Heart left ventricle (tissue), 16 donors: ENCODE data around the gene ITGA5. TPM values are rescaled to one million over a fixed set of nuclear protein-coding genes. Genes with fewer than 3 reads are reported as not detected.
A peak's percentile ranks its signal among the peaks of the same experiment; 100 is the strongest.

Experiments used
- ATAC-seq, 4 donors: fragments of 200-7000 bp; cut with Tn5 transposase; one replicate each; pipeline ENCODE4 v1.9.1; 2020 to 2022; ENCODE audit warnings: moderate library complexity in 4 of 4, mild to moderate bottlenecking in 3 of 4, moderate number of reproducible peaks in 1 of 4
- DNase-seq, 5 donors: peaks; one replicate each; pipeline ENCODE4 v3.0.0-alpha.2; 2020
- H3K27ac ChIP-seq, 12 donors: fragments of 200-600 bp; sonication (generic) in 4 of 12; one replicate each; pipeline versions ENCODE4 v1.5.0 to v1.8.0; 2016 to 2022; ENCODE audit warnings: mild to moderate bottlenecking in 2 of 12
- H3K27me3 ChIP-seq, 9 donors: fragments of 200-600 bp; sonication (generic) in 2 of 9; one replicate each; pipeline versions ENCODE4 v1.5.1 to v1.8.0; 2016 to 2022; ENCODE audit warnings: mild to moderate bottlenecking in 3 of 9
- H3K36me3 ChIP-seq, 9 donors: fragments of 200-600 bp; sonication (generic) in 2 of 9; one replicate each; pipeline versions ENCODE4 v1.5.0 to v1.8.0; 2018 to 2022; ENCODE audit warnings: mild to moderate bottlenecking in 2 of 9
- H3K4me1 ChIP-seq, 12 donors: fragments of 200-600 bp; sonication (generic) in 4 of 12; one replicate each; pipeline versions ENCODE4 v1.5.0 to v1.8.0; 2016 to 2022; ENCODE audit warnings: mild to moderate bottlenecking in 3 of 12
- H3K4me3 ChIP-seq, 12 donors: fragments of 200-600 bp; sonication (generic) in 4 of 12; one replicate each; pipeline versions ENCODE4 v1.5.0 to v1.8.0; 2017 to 2022; ENCODE audit warnings: mild to moderate bottlenecking in 9 of 12, moderate library complexity in 4 of 12
- H3K9me3 ChIP-seq, 12 donors: fragments of 200-600 bp; sonication (generic) in 4 of 12; one replicate each; pipeline versions ENCODE4 v1.5.0 to v1.8.0; 2016 to 2022; ENCODE audit warnings: mild to moderate bottlenecking in 1 of 12
- POLR2A ChIP-seq, 2 donors: fragments of 450-650 bp; IDR thresholded peaks; one replicate each; pipeline ENCODE4 v1.6.1; 2017; ENCODE audit warnings: antibody characterized with exemption in 2 of 2, mild to moderate bottlenecking in 2 of 2, moderate library complexity in 2 of 2
- WGBS, 4 donors: extraction: QIAGEN DNeasy Blood & Tissue Kit in 2 of 4; methylation state at CpG; one replicate each; pipeline versions ENCODE4 v1.1.5 to v1.1.7; 2013 to 2018; 5-methylcytosine and 5-hydroxymethylcytosine counted together
- intact Hi-C, 10 donors: fragments of 100-400 bp; cut with DNase I; formaldehyde crosslinking; loops; one replicate each; pipeline versions ENCODE4 v1.11.1 to v1.14.2; 2022
- polyA plus RNA-seq, 2 donors: library from polyadenylated mRNA; stranded (reverse); fragments of 200-250 nt; gene quantifications; one replicate each; pipeline ENCODE4 v1.2.3, GENCODE V29; 2013
- total RNA-seq, 9 donors: library from RNA; depleted of rRNA in 2 of 9; stranded (reverse); fragments of >200 nt in 2 of 9; fragmentation: NEBNext Ultra II Directional in 3 of 9; extraction: Animal tissue kit (Norgen Biotek cat#: 25700) in 3 of 9; gene quantifications; one replicate each; pipeline versions ENCODE4 v1.1.0 to v1.2.4, GENCODE V29; 2016 to 2023
- TF ChIP-seq, protein P1 (sequence below), 12 donors: fragments of 200-600 bp; sonication (generic) in 4 of 12; IDR thresholded peaks; one replicate each; pipeline versions ENCODE4 v1.5.0 to v1.8.0; 2018 to 2022; ENCODE audit warnings: antibody characterized with exemption in 12 of 12, mild to moderate bottlenecking in 5 of 12
- donor health status: ischemic (EF 13 %, LVEDD 7.1; RV severe dilation, severe dysfunction).
- donor health status: healthy with polysubstance abuse.
- donor health status: DM: no; HTN: yes; CAD: no.
- donor health status: DM: no; HTN: no; CAD: no.
- donor health status: ischemic (EF 25% LVEDD 6.9; RV normal size, moderate dysfunction).
- donor health status: ischemic (EF 25% LVEDD 5.7; RV mildly dilated, moderate dysfunction).
- donor health status: healthy.
- donor health status: DM: yes; HTN: yes; CAD: no.
- donor health status: ischemic (EF 35%, LVEDD 5.7; RV mildly dilated, moderate dysfunction).
- donor health status: nonischemic (EF 11% LVEDD 7.7; RV severe dilation, severe dysfunction).
- donor health status: DM: yes; HTN: yes; CAD: no.
- donor health status: PGD.
- donor health status: ischemic (EF 29% LVEDD 5.4; RV normal size, mild dysfunction).
- donor health status: nonischemic (EF 23%, LVEDD 6.1; RV moderate dilation, normal function).

Gene ITGA5
- total and polyA plus RNA-seq, 11 donors = 33.2 to 301 (median 55.0) TPM

DNA sequence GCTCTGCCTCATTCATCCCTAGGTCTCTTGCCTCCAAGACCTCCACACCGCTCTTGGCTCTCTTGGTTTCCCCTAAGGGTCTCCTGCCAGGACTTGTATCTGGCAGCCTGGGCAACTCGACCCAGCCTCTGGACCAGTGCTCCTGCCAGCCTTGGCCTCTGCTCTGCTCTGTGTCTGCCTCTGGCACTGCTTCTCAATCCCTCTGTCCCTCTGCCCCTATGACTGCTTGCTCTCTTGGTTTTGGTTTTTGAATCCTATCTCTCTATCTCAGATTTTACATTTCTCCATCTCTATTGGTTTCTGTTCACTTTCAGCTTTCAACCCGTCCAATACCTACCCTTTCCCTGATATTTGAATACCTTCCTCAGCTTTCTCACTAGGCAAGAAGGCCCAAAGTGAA is 6.3 kb downstream of the ITGA5 start:
- DNase-seq = peak in 2 of 5 donors; percentile 33 to 44
- intact Hi-C loops = no loop called here
- peaks cover 0 to 44% (median 37%) of the 10 kb centered on the region in 9 donors for H3K36me3 ChIP-seq

DNA sequence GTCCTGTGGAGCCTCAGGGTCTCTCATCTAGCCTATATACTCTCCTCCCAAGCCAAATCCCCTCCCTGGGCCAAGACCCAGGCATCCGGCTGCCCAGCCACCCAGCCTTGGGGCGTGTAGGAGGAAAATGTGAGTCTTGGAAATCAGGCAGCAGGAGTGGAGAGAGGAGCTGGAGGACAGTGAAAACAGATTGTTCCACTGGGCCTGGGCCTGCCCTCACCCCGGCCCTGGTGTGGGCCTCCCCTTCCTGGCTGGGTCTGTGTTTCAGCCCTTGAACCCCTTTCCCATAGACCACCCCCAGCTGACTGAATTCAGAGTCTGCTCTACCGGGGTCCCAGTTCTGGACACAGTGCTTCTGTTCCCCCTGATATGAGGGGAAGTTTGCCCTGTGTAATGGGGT is 6.7 kb downstream of the ITGA5 start:
- DNase-seq (peak in 2 of 5 donors; percentile 17 to 47), ATAC-seq (peak in 3 of 4 donors; percentile 5 to 40 (median 7))
- Histone ChIP-seq H3K9me3 (no peaks in the 10 kb centered on the region), H3K4me1 (peaks cover 14 to 100% (median 83%) of the 10 kb centered on the region in 12 donors), H3K4me3 (peak overlapping the region in 2 of 12 donors; percentile 13 to 36), H3K27ac (peak overlapping the region; percentile 55 to 99 (median 85)), H3K27me3 (no peaks in the 10 kb centered on the region), H3K36me3 (peaks cover 0 to 48% (median 41%) of the 10 kb centered on the region in 9 donors)
- whole genome bisulfite sequencing, 4 donors = 58 to 67% (median 61%) methylated on average over 4 of the region's 4 CpGs
- TF ChIP-seq POLR2A (IDR thresholded peaks at IDR 0.05) = no peak
- TF ChIP-seq, protein P1, sequence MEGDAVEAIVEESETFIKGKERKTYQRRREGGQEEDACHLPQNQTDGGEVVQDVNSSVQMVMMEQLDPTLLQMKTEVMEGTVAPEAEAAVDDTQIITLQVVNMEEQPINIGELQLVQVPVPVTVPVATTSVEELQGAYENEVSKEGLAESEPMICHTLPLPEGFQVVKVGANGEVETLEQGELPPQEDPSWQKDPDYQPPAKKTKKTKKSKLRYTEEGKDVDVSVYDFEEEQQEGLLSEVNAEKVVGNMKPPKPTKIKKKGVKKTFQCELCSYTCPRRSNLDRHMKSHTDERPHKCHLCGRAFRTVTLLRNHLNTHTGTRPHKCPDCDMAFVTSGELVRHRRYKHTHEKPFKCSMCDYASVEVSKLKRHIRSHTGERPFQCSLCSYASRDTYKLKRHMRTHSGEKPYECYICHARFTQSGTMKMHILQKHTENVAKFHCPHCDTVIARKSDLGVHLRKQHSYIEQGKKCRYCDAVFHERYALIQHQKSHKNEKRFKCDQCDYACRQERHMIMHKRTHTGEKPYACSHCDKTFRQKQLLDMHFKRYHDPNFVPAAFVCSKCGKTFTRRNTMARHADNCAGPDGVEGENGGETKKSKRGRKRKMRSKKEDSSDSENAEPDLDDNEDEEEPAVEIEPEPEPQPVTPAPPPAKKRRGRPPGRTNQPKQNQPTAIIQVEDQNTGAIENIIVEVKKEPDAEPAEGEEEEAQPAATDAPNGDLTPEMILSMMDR (IDR thresholded peaks at IDR 0.05) = no peak
- intact Hi-C loops = no loop called here

More for the DNA sequence above, 6.3 kb downstream of the ITGA5 start:
- H3K27ac ChIP-seq = peak overlapping the region; percentile 55 to 99 (median 85)
- peak overlapping the region in 5 of 12 donors; percentile 13 to 37 (median 24) for H3K4me3 ChIP-seq
- no peaks in the 10 kb centered on the region for H3K27me3 ChIP-seq
- ATAC-seq = peak; percentile 18 to 50 (median 33)
- 57 to 70% (median 64%) methylated on average over 3 of the region's 3 CpGs for WGBS, 4 donors
- H3K9me3 ChIP-seq = no peaks in the 10 kb centered on the region
- TF ChIP-seq POLR2A (IDR thresholded peaks at IDR 0.05) = no peak
- TF ChIP-seq, protein P1 (IDR thresholded peaks at IDR 0.05) = no peak
- peaks cover 14 to 99% (median 82%) of the 10 kb centered on the region in 12 donors for H3K4me1 ChIP-seq

DNA sequence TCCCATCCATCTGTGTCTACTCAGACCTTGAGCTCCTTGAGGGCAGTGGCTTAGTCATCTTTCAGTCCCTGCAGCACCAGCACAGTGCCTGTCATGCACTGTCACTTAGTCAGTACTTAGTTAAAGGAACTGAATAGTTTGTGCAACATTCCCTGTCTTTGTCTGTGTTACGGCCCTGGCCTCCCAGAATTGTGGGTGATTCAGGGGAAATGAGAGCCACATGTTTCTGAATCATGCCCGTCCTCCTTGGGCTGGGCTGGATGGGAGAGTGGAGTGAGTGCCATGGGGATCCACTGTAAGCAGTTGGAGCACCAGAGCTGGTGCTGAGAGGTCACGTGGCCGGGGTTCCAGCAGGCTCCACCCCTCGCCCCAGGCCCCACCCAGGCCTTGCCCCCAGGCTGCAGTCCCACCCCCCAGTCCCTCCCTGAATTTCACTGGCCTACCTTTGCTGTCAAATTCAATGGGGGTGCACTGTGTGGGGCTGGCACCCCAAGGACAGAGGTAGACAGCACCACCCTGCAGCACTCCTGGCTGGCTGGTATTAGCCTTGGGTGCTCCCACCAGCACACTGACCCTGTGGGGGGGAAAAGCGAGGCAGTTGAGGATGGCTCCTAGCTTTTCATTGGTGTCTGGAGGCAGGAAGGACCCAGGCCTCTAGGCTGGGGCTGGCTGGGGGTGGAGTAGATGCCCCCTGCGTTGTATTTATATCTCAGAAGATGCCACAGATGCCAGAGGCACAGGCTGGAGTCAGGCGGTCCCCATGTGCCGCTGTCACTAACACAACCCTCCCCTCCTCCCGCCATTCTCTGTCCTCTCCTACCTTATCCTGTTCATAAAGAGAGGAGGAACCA is 7.5 kb downstream of the ITGA5 start:
- no peaks in the 10 kb centered on the region for H3K27me3 ChIP-seq
- H3K27ac ChIP-seq = peak overlapping the region; percentile 55 to 99 (median 85)
- 35 to 55% (median 47%) methylated on average over 9 to 10 of the region's 10 CpGs for WGBS, 4 donors
- no peaks in the 10 kb centered on the region for H3K9me3 ChIP-seq
- DNase-seq (peak; percentile 60 to 81 (median 75)), ATAC-seq (peak; percentile 68 to 80 (median 74))
- TF ChIP-seq POLR2A (IDR thresholded peaks at IDR 0.05) = peak in 1 of 2 donors; percentile 27
- TF ChIP-seq, protein P1 (IDR thresholded peaks at IDR 0.05) = no peak
- no peak overlapping the region for H3K4me3 ChIP-seq
- intact Hi-C loops = no loop called here
- peaks cover 0 to 56% (median 49%) of the 10 kb centered on the region in 9 donors for H3K36me3 ChIP-seq
- H3K4me1 ChIP-seq = peaks cover 10 to 100% (median 80%) of the 10 kb centered on the region in 12 donors

DNA sequence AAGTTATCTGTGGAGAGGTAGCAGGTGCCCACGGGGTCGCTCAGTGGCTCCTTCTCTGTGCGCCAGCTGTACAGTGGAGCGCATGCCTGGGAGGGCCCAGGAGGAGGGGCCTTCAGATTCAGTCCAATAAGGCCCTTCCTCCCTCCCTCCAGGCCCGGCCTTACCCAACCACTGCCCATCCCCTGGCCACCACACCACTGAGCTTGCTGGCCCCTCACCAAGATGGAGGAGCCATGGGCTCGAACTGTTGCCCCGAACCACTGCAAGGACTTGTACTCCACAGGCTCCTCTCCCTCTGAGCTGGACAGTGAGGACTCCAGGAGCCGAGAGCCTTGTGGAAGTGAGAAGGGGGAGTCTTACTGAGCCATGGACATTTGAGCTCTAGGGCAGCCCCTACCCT is 9.8 kb downstream of the ITGA5 start:
- intact Hi-C loops = no loop called here
- H3K9me3 ChIP-seq = no peaks in the 10 kb centered on the region
- peaks cover 7 to 79% (median 72%) of the 10 kb centered on the region in 9 donors for H3K36me3 ChIP-seq
- H3K4me3 ChIP-seq = no peak overlapping the region
- TF ChIP-seq, protein P1 (IDR thresholded peaks at IDR 0.05) = no peak
- no peak for TF ChIP-seq POLR2A (IDR thresholded peaks at IDR 0.05)
- WGBS, 4 donors = 83 to 98% (median 93%) methylated on average over 5 to 8 of the region's 8 CpGs
- ATAC-seq (no peak), DNase-seq (peak in 1 of 5 donors; percentile 42)
- H3K27me3 ChIP-seq = no peaks in the 10 kb centered on the region
- H3K4me1 ChIP-seq = peaks cover 9 to 84% (median 59%) of the 10 kb centered on the region in 12 donors
- H3K27ac ChIP-seq = peak overlapping the region in 2 of 12 donors; percentile 49 to 97
